ENCODE data around the gene EML6. TPM values are rescaled to one million over a fixed set of nuclear protein-coding genes. Genes with fewer than 3 reads are reported as not detected.

Gene EML6
- total RNA-seq, 4 donors from 2014 or later: 2.7 to 42.5 (median 11.9) TPM

DNA sequence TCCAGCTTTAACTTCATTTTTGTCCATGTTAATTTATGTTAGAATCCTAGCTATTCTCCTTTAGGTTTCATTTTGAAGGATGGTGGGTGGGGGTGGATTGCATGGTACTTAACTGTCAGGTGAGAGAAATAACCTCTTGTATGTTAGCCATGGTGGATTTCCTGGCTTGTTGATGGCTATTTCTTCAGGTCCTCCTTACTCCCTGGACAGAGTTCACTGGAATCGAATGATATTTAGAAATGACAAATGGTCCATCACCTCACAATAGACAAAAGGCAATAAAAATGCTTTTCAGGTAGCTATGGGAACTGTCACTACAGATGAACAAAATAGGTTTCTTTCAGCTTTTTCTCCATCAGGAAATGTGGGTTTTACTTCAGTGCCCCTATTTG is 91.7 kb downstream of the EML6 start:
- H3K4me3 ChIP-seq: no peak overlapping the region
- H3K36me3 ChIP-seq: no peaks in the 10 kb centered on the region
- no peaks in the 10 kb centered on the region for H3K4me1 ChIP-seq
- in situ Hi-C loops (cut with MboI; ENCODE audit: low sequenced_read_pairs in 4 of 4) (no loop called here), intact Hi-C loops (cut with DNase I; ENCODE audit: low total_unique reads) (no loop called here)
- no peaks in the 10 kb centered on the region for H3K27me3 ChIP-seq
- DNase-seq (no peak), ATAC-seq (no peak)
- no peaks in the 10 kb centered on the region for H3K9me3 ChIP-seq
- TF ChIP-seq POLR2A (IDR thresholded peaks at IDR 0.05): no peak
- TF ChIP-seq, protein P1, sequence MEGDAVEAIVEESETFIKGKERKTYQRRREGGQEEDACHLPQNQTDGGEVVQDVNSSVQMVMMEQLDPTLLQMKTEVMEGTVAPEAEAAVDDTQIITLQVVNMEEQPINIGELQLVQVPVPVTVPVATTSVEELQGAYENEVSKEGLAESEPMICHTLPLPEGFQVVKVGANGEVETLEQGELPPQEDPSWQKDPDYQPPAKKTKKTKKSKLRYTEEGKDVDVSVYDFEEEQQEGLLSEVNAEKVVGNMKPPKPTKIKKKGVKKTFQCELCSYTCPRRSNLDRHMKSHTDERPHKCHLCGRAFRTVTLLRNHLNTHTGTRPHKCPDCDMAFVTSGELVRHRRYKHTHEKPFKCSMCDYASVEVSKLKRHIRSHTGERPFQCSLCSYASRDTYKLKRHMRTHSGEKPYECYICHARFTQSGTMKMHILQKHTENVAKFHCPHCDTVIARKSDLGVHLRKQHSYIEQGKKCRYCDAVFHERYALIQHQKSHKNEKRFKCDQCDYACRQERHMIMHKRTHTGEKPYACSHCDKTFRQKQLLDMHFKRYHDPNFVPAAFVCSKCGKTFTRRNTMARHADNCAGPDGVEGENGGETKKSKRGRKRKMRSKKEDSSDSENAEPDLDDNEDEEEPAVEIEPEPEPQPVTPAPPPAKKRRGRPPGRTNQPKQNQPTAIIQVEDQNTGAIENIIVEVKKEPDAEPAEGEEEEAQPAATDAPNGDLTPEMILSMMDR (IDR thresholded peaks at IDR 0.05 in 4 of 5, conservative IDR thresholded peaks at IDR 0.05 in 1 of 5): no peak
- no peak overlapping the region for H3K27ac ChIP-seq

DNA sequence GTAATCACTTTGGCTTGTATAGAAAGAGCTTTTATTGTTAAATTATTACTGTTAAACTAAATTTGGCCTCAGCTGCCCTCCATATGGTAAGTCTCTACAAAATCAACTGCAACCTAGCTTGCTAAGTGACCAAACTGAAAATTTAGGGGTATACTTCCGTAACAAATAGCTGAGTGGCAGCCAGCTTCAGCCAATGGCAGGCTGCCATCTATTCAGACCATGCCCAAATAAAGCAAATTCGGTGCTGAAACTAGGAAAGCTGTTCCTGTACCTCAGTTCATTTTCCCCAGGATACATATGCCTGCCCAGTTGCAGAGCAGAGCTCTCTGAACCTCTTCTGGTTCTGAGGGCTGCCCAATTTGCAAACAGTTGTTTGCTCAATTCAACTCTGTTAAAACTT is 94.8 kb downstream of the EML6 start:
- in situ Hi-C loops (cut with MboI; ENCODE audit: low sequenced_read_pairs in 4 of 4) (no loop called here), intact Hi-C loops (cut with DNase I; ENCODE audit: low total_unique reads) (no loop called here)
- ATAC-seq (no peak), DNase-seq (no peak)
- Histone ChIP-seq H3K9me3 (no peaks in the 10 kb centered on the region), H3K4me3 (no peak overlapping the region), H3K27me3 (no peaks in the 10 kb centered on the region), H3K4me1 (no peaks in the 10 kb centered on the region), H3K36me3 (no peaks in the 10 kb centered on the region), H3K27ac (no peak overlapping the region)
- no peak for TF ChIP-seq POLR2A (IDR thresholded peaks at IDR 0.05)

DNA sequence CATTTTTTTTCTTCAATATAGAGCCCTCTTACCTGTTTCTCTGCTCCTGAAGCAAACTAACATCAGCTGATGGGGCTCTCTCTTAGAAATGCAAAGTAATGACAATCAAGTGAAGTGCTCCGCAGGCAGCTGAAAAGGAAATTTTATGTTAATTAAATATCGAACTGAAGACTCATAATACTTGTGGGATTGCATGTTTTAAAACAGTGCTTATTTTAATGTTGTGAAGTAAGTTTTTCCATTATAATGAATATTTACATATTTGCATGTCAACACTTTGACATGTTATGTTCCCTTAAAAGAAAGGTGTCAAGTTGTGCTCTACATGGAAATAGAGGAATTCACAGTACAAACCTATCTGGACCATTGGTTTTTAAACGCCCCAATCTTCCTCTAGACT is 97.1 kb downstream of the EML6 start:
- intact Hi-C loops (cut with DNase I; ENCODE audit: low total_unique reads): no loop called here

DNA sequence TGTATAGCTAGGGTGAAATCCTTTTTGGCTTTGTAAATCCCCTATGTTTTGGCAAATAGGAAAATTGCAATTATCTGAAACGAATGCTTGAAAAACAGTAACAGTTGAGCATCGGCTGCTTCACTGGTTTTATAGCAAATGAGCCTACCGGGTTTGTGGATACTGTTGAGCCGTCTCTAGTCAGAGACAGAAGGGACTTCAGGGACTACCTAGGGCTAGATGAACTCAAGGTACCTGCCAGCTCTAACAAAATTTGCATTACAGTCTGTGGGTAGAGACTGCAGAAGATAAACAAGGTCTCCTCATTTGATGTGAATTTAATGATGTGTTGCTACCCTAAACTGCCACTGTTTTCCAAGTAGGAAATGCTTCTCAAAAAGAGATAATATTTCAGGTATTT is 101.1 kb downstream of the EML6 start:
- DNase-seq (no peak), ATAC-seq (no peak)
- TF ChIP-seq, protein P1 (IDR thresholded peaks at IDR 0.05 in 4 of 5, conservative IDR thresholded peaks at IDR 0.05 in 1 of 5): no peak
- TF ChIP-seq POLR2A (IDR thresholded peaks at IDR 0.05): no peak
- H3K4me3 ChIP-seq: no peak overlapping the region
- in situ Hi-C loops (cut with MboI; ENCODE audit: low sequenced_read_pairs in 4 of 4): no loop called here
- no peaks in the 10 kb centered on the region for H3K27me3 ChIP-seq
- H3K4me1 ChIP-seq: no peaks in the 10 kb centered on the region
- H3K27ac ChIP-seq: no peak overlapping the region
- intact Hi-C loops (cut with DNase I; ENCODE audit: low total_unique reads): no loop called here
- no peaks in the 10 kb centered on the region for H3K9me3 ChIP-seq
- H3K36me3 ChIP-seq: no peaks in the 10 kb centered on the region

More for the DNA sequence above, 97.1 kb downstream of the EML6 start:
- H3K27ac ChIP-seq: no peak overlapping the region
- no peaks in the 10 kb centered on the region for H3K4me1 ChIP-seq
- DNase-seq: no peak
- no peak overlapping the region for H3K4me3 ChIP-seq
- TF ChIP-seq, protein P1 (IDR thresholded peaks at IDR 0.05 in 4 of 5, conservative IDR thresholded peaks at IDR 0.05 in 1 of 5): no peak
- no peak for TF ChIP-seq POLR2A (IDR thresholded peaks at IDR 0.05)
- in situ Hi-C loops (cut with MboI; ENCODE audit: low sequenced_read_pairs in 4 of 4): no loop called here
- no peaks in the 10 kb centered on the region for H3K9me3 ChIP-seq
- no peaks in the 10 kb centered on the region for H3K36me3 ChIP-seq
- no peaks in the 10 kb centered on the region for H3K27me3 ChIP-seq
- ATAC-seq: no peak

DNA sequence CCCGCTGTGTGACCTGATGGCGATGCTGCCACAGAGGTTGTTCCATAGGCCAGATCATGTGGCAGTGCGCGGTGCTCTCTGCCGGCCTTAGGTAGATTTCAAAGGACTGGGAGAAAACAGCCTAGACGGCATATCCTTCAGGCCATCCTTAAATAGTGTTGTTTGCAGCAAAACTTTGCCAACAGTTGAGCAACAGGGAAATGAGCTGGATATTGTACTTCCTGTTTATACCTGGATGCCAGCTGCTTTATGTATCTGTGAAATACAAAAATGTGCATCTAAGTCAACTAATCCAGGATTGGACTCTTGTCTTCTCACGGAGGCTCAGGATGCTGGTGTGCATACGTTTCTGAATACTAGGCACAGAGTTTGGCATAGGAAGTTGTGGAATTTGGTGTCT is 107.1 kb downstream of the EML6 start:
- intact Hi-C loops (cut with DNase I; ENCODE audit: low total_unique reads) (no loop called here), in situ Hi-C loops (cut with MboI; ENCODE audit: low sequenced_read_pairs in 4 of 4) (loop anchor here in 2 of 4 donors (25.0 kb wide), 2 partner anchors 168 to 318 kb away; no protein-coding TSS in a partner anchor)
- Histone ChIP-seq H3K4me1 (no peaks in the 10 kb centered on the region), H3K4me3 (no peak overlapping the region), H3K27me3 (no peaks in the 10 kb centered on the region), H3K27ac (no peak overlapping the region), H3K9me3 (no peaks in the 10 kb centered on the region), H3K36me3 (no peaks in the 10 kb centered on the region)
- DNase-seq (no peak), ATAC-seq (no peak)
- TF ChIP-seq, protein P1 (IDR thresholded peaks at IDR 0.05 in 4 of 5, conservative IDR thresholded peaks at IDR 0.05 in 1 of 5): no peak
- TF ChIP-seq POLR2A (IDR thresholded peaks at IDR 0.05): no peak

Measured in gastrocnemius medialis (tissue), 4 donors.